Parathyroid adenoma (tissue), 2 donors: ENCODE data around the gene SYNDIG1.

ENCODE experiments used
- H2AFZ ChIP-seq: fragments of 300-600 bp; sonication (generic); one replicate; pipeline ENCODE4 v1.7.0; 2017; ENCODE audit warnings: antibody characterized with exemption, mild to moderate bottlenecking
- H3K27ac ChIP-seq: fragments of 300-600 bp; sonication (generic); one replicate; pipeline ENCODE4 v1.7.0; 2017
- H3K27me3 ChIP-seq: fragments of 300-600 bp; sonication (generic); one replicate; pipeline ENCODE4 v1.7.0; 2017; ENCODE audit warnings: low read length; ENCODE audit not compliant: control insufficient read depth, insufficient read depth
- H3K36me3 ChIP-seq: fragments of 300-600 bp; sonication (generic); one replicate; pipeline ENCODE4 v1.7.0; 2017; ENCODE audit warnings: low read length; ENCODE audit not compliant: control insufficient read depth, insufficient read depth
- H3K4me1 ChIP-seq: fragments of 300-600 bp; sonication (generic); one replicate; pipeline ENCODE4 v1.7.0; 2017; ENCODE audit warnings: control low read depth
- H3K4me2 ChIP-seq: fragments of 300-600 bp; sonication (generic); one replicate; pipeline ENCODE4 v1.7.0; 2017; ENCODE audit warnings: low read length
- H3K4me3 ChIP-seq: fragments of 300-600 bp; sonication (generic); one replicate; pipeline ENCODE4 v1.7.0; 2017; ENCODE audit warnings: low read depth, low read length
- H3K79me2 ChIP-seq: fragments of 300-600 bp; sonication (generic); one replicate; pipeline ENCODE4 v1.7.0; 2017; ENCODE audit warnings: control low read depth
- H3K9ac ChIP-seq: fragments of 300-600 bp; sonication (generic); one replicate; pipeline ENCODE4 v1.7.0; 2017; ENCODE audit warnings: mild to moderate bottlenecking
- H3K9me3 ChIP-seq: fragments of 300-600 bp; sonication (generic); one replicate; pipeline ENCODE4 v1.7.0; 2017; ENCODE audit warnings: low read length; ENCODE audit not compliant: control insufficient read depth
- CTCF ChIP-seq: fragments of 300-600 bp; sonication (generic); IDR thresholded peaks from one replicate; pipeline ENCODE4 v1.7.0; 2017; ENCODE audit warnings: antibody characterized with exemption, mild to moderate bottlenecking
- donor health status: primary hyperparathyroidism.

The SYNDIG1 gene

GRCh38 chr20:24673678-24674570 lies 204.5 kb downstream of the SYNDIG1 start:
- H3K4me3 ChIP-seq, result no peak overlapping the region
- no peak overlapping the region for H3K9ac ChIP-seq
- H3K27me3 ChIP-seq, result no peaks in the 10 kb centered on the region
- H2AFZ ChIP-seq, result no peak overlapping the region
- H3K4me1 ChIP-seq, result peaks cover 24% of the 10 kb centered on the region
- no peak overlapping the region for H3K27ac ChIP-seq
- no peaks in the 10 kb centered on the region for H3K79me2 ChIP-seq
- no peaks in the 10 kb centered on the region for H3K9me3 ChIP-seq
- TF ChIP-seq CTCF, result no peak
- no peak overlapping the region for H3K4me2 ChIP-seq
- H3K36me3 ChIP-seq, result no peaks in the 10 kb centered on the region

GRCh38 chr20:24674921-24675605 lies 205.6 kb downstream of the SYNDIG1 start:
- H3K4me2 ChIP-seq, result no peak overlapping the region
- H3K79me2 ChIP-seq, result no peaks in the 10 kb centered on the region
- no peak for TF ChIP-seq CTCF

GRCh38 chr20:24675651-24676352 lies 206.4 kb downstream of the SYNDIG1 start:
- no peaks in the 10 kb centered on the region for H3K9me3 ChIP-seq
- H3K36me3 ChIP-seq, result no peaks in the 10 kb centered on the region
- H3K27ac ChIP-seq, result no peak overlapping the region
- no peaks in the 10 kb centered on the region for H3K79me2 ChIP-seq
- H3K4me1 ChIP-seq, result peaks cover 40% of the 10 kb centered on the region
- no peaks in the 10 kb centered on the region for H3K27me3 ChIP-seq
- no peak overlapping the region for H3K4me2 ChIP-seq
- no peak for TF ChIP-seq CTCF
- H2AFZ ChIP-seq, result no peak overlapping the region
- no peak overlapping the region for H3K9ac ChIP-seq
- H3K4me3 ChIP-seq, result no peak overlapping the region

More at GRCh38 chr20:24674921-24675605, 205.6 kb downstream of the SYNDIG1 start:
- H2AFZ ChIP-seq, result no peak overlapping the region
- H3K4me1 ChIP-seq, result peaks cover 35% of the 10 kb centered on the region
- H3K27me3 ChIP-seq, result no peaks in the 10 kb centered on the region
- H3K4me3 ChIP-seq, result no peak overlapping the region
- H3K9ac ChIP-seq, result no peak overlapping the region
- H3K27ac ChIP-seq, result no peak overlapping the region
- H3K36me3 ChIP-seq, result no peaks in the 10 kb centered on the region
- no peaks in the 10 kb centered on the region for H3K9me3 ChIP-seq

GRCh38 chr20:24676353-24676977 lies 207.0 kb downstream of the SYNDIG1 start:
- no peak overlapping the region for H3K4me2 ChIP-seq
- H2AFZ ChIP-seq, result peak overlapping the region; percentile 48
- no peak overlapping the region for H3K27ac ChIP-seq
- no peaks in the 10 kb centered on the region for H3K79me2 ChIP-seq
- H3K36me3 ChIP-seq, result no peaks in the 10 kb centered on the region
- no peaks in the 10 kb centered on the region for H3K27me3 ChIP-seq
- TF ChIP-seq CTCF, result no peak
- no peak overlapping the region for H3K9ac ChIP-seq
- no peak overlapping the region for H3K4me3 ChIP-seq
- H3K4me1 ChIP-seq, result peaks cover 40% of the 10 kb centered on the region
- no peaks in the 10 kb centered on the region for H3K9me3 ChIP-seq
